M059J (cell line): Measurements from ENCODE around the gene CEP72. TPM values are rescaled to one million over a fixed set of nuclear protein-coding genes. Genes with fewer than 3 reads are reported as not detected.

ENCODE experiments used
- DNase-seq: peaks from one replicate; pipeline ENCODE4 v3.0.0-alpha.2; 2012; ENCODE audit warnings: low read depth
- total RNA-seq: library from RNA; depleted of rRNA; stranded (reverse); fragments of >200 nt; shearing (Covaris generic); gene quantifications from 2 replicates; pipeline ENCODE4 v1.2.3, GENCODE V29; 2014

CEP72 gene
- total RNA-seq, 1 experiment from 2014 or later, result 6.1 TPM

DNA sequence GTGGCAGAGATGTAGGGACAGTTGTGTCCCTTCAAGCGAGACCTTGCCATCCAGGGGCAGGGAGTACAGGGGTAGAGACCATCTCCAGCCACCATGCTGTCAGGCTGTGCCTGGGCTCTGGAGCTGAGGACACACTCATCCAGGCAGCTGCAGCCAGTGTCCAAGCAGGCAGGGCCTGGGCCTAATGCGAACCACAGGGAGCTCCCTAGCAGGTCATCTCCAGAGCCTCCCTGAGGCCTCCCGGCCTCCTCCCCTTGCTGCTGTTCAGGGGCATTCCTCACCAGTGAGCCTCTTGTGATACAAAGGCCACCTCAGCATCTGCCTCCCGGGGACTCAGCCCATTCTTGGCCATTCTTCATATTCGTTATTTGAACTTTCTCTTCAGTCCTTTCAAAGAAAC, 46.0 kb downstream of the CEP72 start:
- DNase-seq, result no peak

DNA sequence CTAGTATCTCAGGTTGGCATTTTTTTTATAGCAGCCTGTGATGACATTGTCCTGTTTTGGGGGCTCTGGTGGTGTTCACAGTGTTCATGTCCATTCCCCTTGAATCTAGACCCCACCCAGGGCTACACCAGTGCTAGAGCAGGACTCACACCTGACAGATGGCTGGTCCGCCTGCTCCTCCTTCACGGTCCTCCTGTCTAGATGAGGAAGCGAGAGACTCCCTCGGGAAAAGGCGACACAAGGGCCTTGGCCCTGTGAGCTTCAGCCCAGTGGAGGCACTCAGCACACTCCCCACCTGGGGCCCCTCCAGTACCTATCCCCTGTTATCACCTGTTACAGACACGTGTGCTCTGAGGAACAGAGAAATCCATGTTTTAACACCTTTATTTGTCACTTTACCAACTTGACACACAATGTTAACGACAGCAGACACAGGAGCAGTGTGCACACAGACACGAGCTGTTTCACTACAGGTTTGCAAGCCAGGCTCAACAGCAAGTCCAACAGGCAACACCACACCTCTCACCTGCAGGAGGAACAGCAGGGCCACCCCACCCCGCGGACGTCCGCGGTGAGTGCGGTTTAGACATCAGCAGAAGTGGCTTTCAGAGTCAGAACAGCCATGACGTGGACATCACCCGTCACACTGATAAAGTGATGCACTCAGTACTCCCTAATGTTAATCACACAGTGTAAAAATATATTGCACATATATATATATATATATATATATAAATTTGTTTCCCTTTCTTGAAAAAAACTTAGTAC, 47.5 kb downstream of the CEP72 start:
- no peak for DNase-seq

DNA sequence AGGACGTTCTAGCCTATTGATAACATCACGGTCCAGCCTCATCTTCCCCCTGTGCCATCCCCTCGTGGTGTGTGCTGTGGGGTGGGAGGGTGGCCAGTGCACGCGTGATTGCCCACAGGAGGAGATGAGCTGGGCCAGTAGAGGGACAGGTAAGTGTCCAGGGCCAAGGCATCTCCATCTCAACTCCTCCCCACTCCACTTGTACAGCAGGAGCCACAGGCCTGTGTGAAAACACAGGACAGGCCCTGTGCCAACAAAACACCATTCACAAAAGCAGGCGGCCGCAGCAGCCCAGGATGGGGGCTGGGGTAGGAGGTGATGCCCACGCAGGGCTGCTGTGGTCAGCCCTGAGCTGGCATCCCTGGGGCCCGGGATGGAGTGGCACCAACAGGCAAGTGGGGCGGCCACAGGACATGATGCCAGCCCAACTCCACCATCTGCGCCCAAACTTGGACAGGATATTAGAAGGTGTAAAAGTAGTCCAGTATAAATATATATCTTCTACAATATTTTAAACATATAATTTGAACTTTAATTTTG, 48.4 kb downstream of the CEP72 start:
- no peak for DNase-seq

DNA sequence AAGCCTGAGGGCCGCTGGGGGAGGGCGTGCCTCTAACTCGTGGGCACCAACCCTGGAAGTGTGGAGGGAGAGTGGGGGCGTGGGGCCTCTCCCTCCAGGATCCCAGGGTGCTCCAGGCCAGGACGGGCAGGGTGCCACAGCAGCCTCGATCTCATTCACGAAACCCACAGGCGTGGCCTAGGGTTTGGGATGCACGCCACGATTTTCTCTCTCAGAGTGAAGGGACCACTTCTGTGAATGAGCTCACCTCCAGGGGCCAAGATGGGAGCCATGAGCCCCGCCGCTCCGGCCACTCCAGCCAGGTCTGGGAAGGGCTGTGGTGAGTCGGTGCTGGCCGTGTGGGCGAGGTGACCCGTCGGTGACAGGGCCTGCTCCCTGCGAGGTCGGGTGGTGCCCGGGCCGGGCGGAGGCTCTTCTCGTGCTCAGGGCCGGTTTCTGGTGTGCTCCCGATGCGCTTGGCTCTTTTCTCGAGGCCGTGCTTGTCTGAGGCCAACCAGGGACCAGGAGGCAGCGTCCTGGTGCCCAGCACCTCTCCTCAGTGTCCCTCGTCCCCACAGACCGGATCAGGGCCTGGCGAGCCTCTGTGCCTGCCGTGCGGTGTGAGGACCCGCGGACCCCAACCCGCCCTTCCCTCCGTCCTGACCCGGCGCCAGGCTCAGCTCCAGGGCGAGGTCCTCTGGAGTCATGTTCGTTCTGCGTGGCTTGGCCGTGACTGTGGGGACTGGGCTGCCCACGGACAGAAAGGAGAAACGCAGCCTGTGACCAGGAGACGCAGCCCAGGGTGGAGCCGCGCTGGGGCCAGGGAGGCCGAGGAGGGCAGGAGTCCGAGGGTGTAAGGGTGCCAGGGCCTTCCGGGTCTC, 50.0 kb downstream of the CEP72 start:
- no peak for DNase-seq

DNA sequence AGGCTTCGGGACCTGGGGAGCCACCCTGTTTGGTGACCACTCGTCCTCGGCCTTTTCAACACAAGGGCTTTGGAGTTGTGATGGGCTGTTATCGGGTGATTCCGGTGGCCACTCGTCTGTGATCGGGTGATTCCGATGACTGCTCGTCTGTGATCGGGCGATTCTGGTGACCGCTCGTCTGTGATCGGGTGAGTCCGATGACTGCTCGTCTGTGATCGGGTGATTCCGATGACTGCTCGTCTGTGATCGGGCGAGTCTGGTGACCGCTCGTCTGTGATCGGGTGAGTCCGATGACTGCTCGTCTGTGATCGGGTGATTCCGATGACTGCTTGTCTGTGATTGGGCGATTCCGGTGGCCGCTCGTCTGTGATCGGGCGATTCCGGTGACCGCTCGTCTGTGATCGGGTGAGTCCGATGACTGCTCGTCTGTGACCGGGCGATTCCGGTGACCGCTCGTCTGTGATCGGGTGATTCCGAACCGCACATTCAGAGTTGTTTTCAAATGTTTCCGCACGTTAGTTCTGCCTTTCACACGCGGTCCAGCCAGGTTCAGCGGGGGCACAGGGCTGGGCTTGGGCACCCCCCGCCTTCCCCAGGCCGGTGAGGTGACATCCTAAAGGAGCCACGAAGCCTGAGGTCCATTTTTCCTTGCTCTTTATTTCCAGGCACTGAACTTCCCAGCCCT, 50.8 kb downstream of the CEP72 start:
- DNase-seq, result no peak

DNA sequence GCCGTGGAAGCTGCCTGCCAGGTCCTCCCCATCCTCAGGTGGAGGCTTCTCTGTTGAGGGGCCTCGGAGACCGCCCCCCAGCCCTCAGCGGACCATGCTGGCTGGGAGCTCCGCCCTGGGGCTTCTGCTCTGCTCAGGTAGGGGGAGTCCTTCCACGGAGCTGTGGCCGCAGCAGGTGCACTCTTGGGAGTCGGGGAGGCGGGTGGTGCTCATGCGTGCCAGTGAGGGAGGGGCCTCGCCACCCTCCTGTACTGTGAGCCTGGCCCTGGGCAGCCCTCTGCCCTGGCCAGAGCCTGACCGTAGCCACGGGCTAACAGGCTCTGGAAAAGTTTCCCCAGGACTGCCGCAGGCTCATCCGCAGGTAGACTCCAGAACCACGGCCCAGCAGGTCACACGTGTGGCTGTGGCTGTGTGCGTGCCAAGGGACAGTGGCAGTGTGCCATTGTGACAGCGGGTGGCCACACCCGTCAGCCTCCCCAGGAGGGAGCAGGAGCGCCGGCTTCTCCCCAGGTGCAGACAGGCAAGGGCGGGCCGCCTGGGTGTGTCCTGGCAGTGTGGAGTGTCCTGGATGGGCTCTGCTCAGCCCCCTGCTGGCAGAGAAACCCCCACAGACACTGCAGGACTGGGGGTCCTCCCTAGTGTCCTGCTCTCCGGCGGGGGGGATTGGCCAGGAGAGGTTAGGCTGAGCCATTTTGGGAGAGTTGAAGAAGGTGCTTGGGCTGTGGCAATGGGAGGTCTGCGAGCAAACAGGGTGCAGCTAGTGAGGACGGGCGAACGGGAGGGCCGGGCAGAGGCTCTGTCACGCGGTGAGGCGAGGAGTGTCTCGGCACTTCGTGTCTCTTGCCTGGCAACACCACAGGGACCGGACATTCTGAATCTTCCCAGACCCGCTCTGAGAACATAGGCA, 51.5 kb downstream of the CEP72 start:
- DNase-seq, result no peak

DNA sequence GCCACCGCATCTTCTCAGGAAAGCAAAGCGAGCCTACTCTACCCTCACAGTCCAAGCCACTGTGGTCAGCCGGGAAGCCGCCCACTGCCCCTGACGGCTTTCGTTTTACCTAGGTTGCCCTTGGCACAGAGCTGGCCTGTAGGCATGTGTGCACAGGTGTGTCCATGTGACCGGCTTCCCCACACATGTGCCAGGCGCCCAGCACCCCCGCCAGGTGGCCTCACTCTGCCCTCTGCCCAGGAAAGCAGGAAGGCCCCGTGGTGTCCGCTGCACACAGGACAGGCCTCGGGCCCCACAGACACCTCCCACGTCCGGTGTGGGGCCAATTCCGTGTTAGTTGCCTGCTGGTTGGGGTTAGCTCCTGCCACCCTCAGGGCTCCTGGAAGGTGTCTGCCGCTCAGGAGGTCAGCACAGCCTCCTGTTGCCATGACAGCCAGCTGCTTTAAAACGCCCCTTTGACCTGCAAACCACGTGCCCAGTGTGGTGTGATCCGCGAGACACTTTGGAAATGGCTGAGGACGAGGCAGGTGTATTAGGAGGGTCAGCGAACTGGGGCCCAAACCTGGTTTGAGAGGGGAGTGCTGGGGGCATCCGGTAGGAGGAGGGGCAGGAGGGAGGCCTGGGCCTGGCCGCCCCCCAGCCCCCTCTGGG, 52.3 kb downstream of the CEP72 start:
- no peak for DNase-seq

DNA sequence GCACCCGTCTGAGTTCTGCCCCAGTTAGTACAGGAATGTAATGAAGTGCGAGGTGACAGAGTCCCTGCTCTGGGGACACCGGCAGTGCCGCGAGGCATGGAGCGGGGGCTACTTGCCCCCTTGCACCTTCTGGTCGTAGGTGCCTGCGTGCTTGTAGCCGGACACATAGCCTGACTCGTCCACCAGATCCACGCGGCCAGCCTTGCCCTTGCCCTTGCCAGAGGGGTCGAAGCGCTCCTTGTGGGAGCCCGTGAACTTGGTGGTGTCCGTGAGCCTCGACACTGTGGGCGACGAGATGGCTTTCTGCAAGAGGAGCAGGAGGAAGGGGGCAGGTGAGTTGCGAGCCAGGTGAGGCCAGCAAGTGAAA, 52.8 kb downstream of the CEP72 start:
- no peak for DNase-seq

DNA sequence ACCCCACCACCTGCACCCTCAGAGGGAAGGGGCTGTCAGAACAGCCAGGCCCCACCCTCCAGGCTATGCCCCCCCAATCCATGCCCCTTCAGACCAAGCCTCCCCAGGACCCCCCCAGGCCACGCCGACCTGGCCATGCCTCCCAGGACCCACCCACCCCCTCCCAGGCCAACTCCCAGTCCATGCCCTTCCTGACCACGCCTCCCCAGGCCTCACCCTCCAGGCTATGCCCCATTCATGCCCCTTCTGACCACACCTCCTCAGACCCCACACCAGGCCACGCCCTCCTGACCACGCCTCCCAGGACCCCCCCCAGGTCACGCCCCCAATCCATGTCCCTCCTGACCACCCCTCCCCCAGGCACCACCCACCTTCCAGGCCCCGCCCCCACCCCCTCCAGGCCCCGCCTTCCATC, 53.4 kb downstream of the CEP72 start:
- no peak for DNase-seq

DNA sequence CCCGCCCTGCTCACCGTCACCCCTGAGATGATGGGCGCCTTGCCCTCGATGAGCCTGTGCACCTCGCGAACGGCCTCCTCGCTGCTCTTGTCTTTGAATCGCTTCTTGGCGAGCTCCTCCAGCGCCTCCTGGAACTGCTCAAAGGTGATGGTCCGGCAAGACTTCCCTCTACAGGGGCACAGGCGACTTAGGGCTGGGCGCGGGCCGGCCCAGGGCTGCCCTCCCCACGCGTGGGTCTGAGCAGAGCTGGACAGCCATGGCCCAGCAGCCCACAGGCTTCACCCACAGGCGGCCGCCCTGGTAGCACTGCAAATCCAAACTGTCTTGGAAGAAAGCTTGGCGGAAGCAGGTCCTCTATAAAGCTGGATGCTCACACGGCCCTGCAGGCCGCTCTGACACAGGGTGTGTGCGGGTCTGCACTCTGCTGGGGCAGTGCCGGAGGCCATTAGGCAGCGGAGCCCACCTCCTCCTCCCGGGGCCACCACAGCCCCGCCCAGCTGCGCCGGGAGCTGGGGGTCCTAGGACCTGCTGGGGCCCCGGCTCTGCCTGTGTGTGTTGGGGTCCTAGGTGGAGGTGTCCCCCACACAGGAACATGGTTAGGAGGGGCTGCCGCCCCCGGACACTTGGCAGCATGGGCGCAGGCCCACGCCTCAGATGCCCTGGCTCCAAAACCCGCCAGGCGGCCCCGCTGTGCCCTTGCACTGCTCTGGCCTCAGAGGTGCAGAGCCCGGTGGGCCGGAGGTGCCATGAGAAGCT, 54.0 kb downstream of the CEP72 start:
- no peak for DNase-seq

DNA sequence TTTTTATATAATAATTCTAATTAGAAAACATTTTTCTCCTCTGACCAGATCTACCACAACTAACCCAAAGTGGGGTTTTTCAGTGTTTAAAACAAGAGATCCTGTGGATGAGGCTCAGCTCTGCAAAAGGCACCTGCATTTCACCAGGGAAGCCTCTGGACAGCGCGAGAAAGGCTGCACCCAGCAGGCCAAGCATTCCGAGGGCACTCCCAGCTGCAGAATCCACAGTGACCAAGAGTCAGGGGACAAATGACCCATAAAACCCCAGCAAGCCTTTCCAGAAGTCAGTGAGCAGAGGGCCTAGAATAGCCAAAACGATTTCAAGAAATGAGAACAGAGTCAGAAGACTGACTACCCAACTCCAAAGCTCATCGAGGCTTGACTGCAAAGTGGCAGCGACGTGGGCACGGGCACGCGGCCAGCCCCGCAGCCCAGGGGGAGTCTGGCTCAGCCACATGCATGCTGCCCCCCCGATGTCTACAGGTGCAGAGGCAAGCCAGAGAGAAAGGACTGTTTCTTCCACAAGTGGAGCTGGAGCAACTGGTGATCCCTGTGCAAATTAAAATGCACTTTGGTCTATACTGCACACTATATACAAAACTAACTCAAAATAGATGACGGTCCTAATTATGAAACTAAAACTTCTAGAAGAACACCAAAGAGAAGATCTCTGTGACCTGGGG, 54.8 kb downstream of the CEP72 start:
- DNase-seq, result no peak

DNA sequence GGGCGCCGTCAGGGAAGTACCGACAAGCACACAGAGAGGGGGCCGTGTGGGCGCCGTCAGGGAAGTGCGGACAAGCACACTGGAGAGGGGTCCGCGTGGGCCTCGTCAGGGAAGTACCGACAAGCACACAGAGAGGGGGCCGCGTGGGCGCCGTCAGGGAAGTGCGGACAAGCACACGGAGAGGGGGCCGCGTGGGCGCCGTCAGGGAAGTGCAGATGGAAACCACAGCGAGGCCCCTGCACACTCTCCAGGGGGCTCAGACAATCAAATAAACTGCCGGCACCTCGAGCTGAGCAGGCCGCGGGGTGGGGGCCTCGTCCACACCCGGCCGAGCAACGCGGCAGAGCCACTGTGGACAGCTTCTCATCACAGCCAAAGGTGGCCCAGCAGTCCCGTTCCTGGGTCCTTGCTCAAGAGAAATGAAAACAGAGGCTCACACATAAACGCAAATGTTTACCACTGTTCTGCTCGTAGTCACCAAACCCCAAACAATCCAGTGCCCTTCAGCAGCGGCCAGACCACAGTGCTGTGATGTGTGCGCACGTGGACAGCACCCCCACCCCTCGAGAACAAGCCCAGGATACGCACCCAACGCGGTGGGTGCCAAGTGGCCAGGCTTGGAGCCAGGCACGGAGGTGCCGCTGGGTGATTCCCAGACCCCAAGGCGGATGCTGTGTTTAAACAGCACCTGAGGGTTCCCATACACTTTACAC, 56.3 kb downstream of the CEP72 start:
- DNase-seq, result no peak

DNA sequence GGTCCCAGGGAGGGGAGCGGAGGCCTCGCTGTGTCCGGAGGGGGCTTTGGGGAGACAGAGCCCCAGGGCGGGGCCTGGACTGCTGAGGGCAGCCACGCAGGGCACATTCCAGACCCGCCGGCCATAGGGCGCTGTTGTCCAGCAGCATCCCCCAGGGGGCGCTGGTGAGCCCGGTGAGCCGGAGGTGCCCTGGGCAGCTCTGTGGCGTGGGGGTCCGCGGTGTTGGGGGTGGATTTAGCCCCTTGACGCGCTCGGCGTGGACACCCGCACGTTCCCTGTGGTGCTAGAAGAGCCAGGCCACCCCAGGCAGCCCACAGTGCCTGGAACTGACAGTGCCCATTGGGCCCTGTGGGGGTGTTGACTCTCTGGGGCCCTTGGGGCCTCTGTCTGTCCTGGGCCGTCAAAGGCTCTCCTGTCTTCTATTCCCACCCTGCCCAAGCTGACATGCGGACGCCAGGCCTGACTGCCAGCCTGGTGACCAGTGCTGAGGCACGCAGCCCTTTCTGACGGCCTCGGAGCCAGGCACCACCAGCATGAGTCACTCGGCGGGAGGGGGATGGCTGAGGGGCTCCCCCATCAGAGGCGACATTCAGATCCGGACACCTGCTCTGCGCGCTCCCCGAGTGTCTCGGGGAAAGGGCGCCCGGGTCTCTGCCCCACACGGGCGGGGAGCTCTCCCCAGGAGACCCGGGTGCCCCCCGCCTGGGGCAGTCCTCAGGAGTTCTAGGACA, 57.1 kb downstream of the CEP72 start:
- no peak for DNase-seq

DNA sequence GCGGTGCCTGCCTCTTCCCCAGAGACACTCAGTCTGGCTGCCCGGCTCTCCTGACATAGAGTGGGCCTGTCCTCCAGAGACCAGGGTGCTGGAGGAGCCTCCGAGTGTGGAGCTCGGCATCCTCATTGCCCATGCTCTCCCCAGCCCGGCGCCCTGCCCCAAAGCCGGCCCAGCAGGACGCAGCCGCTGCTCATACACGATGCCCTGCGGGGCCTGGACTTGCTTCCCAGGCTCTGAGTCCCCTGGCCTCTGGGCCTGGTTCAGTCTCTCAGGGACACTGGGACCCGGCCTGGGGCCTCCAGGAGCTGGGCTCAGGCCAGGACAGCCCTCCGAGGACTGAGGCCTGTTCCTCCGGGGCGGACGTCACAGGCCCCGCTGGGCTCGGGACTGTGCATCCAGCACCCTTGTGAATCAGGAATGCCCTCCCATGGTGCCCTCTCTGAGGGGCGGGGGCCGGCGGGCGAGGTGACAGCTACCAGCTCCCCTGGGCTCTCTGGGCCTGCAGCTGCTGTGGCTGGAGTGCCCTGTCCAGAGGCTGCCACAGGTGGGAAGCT, 57.8 kb downstream of the CEP72 start:
- DNase-seq, result no peak

DNA sequence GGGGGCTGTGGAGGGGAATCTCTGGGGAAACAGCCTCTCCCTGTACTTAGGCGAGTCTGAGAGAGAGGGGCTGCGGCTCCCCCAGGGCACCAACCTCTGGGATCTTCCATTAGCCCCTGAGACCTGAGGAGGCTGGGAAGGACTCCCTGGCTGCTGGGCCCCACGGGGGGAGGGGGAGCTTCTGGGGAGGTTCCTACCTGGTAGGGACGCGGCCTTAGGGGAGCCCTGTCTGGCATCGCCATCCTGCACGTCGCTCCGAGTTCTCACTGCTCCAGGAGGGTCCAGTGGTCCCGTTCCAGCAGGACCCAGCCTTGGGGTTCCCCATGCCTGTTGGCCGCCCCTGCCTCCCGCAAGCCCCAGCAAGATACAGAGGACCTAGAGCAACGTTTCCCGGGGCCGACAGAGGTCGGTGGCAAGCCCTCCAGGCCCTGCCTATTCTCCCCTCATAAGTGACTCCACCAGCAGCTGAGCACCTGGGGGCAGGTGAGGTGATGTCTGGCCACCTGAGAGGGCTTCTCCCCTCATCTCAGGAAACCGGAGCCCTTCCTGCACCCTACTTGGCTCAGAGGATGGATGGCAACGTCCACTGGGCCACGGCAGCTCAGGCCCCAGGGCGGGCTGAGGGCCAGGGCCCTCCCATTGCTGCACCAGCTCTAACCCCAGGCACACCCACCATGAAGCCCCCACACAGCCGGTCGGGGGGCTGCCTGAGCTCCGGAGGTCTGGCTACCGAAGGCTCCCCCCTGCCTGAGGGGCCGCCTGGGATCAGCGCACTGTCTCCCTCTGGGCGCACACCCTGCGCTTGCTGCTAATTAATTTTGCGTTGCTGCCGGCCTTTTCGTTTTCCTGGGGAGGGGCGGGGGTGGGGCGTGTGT, 58.5 kb downstream of the CEP72 start:
- DNase-seq, result no peak

DNA sequence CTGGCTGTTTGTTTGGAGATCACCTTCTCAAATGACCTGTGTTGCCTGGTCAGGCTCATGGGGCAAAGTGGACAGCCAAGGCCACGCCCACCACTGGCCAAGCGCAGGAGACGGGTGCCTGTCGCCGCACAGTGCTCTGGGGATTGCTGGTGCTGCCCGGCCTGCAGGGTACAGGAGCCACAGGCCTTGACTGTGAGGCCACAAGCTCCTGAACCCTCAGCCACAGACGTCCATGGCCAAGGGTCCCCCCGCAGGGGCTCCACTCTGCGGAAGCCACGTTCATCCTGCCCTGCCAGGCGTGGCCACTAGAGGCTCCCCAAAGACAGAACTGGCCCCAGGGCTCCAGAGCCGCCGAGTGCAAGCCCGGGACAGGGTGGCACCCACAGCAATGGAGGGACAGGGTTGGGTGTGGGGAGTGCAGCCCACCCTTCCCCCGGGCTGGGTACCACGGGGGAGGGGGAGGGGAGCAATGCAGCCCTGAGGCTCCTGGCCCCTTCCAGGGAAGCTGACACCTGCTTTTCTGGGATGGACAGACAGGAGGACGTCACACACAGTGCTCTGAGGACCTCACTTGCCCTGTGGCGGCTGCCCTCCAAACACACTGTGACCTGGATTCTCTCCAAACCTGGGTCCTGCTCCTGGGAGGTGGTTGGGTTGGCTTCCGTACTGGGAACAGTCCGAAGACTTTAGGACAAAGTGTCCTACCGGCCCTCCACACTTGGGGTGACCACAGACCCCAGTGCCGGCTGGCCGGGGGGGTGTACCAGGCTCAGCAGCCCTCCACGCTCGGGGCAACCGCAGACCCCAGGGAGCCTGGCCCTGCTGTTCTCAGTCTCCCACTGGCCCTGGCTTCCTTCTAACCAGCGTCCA, 59.6 kb downstream of the CEP72 start:
- DNase-seq, result peak; percentile 69
